Inflammatory macrophage (primary cell): ENCODE results near the gene P2RY12.

Source experiments
- DNase-seq, 2 donors: peaks; one replicate each; pipeline ENCODE4 v3.0.0-alpha.2; 2020 to 2022

Gene P2RY12

DNA sequence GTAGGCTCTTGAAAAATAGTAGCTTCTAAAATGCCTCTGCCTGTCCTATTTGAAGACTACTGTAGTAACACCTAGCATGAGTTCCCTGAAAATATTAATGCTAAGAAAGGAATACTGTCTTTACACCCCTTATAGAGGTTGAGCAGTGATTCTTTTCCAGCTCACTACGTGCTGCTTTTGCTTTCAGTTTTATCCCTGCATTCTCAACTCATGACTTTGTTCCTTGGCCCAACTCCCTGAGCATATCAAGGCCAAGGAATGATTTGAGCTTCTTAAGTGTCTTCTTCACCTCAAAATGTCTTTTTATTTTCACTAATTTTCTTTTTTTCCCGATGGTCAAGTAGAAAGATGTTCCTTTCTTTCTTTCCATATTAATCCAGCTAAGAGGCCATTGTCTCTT lies 38.7 kb downstream of the P2RY12 start:
- peak in 1 of 2 donors; percentile 29 for DNase-seq

GRCh38 chr3:151331696-151332095 lies 52.9 kb downstream of the P2RY12 start:
- peak; percentile 47 to 54 for DNase-seq

GRCh38 chr3:151330899-151331298 lies 53.7 kb downstream of the P2RY12 start:
- peak; percentile 65 to 88 for DNase-seq

DNA sequence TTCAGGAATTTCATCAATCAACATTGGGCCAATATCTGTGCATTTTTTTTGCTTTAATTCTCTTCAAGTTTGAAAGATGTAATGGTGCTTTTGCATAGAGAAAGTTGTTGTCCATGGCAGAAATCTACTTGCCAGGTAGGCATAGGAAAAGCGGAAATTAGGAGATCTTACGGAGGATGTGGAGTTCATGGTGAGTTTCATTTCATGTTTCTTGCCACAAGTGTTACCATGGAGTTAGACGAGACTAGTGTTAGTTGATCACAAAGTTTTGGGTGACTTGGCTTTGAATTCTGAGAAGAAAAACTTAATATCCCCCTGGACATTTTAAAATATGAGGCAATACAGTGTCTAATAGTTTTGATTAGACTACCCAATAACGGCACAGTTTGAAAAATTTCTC lies 54.2 kb downstream of the P2RY12 start:
- DNase-seq, result peak in 1 of 2 donors; percentile 33

DNA sequence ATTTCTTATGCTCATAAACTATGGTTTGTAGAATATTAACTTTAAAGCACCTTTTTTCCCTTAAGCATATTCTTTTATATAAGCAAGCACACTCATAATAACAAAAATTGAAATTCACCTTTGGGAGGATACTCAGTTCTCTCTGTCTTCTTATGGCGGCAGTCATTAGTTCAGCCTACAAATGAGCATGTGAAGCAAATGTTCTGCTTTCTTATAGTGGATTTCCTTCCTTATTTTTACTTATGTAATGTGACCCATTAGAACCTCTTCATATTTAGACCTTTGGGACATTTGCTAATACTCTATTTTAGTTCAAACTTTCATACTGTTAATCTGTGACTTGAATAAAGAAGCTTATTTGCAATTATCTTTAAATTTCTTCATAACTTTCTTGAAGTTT lies 55.2 kb downstream of the P2RY12 start, which contains the start of gene P2RY13:
P2RY13 (minus strand) TSS at position 187 of the 400 bp plus-strand sequence; CDS start at position 166, 21 bp downstream.
- DNase-seq, result peak; percentile 69 to 89

- peak; percentile 57 for DNase-seq
Measured at GRCh38 chr3:151328298-151328995, 56.1 kb downstream of the P2RY12 start.

- DNase-seq, result peak in 1 of 2 donors; percentile 50
Measured at GRCh38 chr3:151327571-151328198, 56.9 kb downstream of the P2RY12 start.

DNA sequence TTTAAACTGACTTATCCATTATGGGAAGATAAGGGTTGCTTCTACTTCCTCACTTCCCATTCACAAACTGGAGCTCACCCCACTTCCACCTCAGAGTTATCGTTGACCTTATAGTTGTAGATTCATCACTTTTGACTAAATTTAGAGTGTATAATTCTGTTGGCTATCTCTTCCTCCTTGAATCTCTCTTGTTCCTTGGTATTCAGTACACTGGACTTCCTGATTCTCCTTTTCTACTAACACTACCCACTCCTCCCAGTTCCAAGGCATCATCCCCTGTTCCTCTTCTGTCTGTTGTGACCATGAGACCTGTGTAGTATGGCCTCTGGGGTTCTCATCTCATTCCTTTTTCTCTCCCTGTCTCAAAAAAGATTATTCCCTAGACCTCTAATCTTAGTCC lies 62.0 kb downstream of the P2RY12 start:
- peak; percentile 54 to 66 for DNase-seq

DNA sequence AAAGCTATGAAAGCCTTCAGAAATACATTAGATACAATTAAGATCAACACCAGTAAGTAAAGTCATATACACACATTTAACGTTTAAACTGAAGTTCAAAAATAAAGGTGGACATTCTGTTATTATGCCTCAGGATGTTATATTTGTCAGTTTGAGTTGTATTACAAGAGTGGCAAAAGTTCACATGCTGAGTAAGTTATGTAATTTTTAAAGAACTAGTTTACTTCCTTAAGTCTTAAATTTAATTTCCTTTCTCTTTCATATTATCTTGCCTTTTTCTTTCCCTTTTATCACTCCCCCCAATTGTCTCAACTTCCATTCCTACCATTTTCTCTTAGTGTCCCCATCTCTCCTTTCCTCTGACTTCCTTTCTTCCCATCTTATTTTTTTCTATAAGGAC lies 63.0 kb downstream of the P2RY12 start:
- peak in 1 of 2 donors; percentile 50 for DNase-seq

DNA sequence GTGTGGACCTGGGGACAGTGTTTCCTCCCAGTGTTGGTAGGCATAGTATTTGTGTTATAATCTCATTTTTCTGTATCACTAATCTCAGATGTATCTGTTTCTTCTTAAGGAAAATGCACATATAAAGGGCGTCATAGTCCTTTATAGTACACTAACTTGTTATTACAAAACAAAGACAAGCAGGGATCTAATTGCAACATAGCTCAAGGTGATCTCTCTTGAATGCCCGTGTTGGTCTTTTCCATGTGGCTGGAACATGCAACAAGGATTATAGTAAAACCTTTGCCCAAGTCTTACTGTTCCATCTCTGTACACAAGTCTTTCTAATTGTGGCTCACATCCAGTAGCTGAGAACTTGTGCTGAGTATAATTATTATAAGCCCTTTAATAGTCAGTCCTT lies 64.4 kb downstream of the P2RY12 start:
- DNase-seq, result no peak

- no peak for DNase-seq
Measured at GRCh38 chr3:151319628-151320027, 64.9 kb downstream of the P2RY12 start.

GRCh38 chr3:151318991-151319390 lies 65.6 kb downstream of the P2RY12 start:
- DNase-seq, result peak; percentile 66 to 89

- DNase-seq, result no peak
Measured at GRCh38 chr3:151318313-151318712, 66.2 kb downstream of the P2RY12 start.

GRCh38 chr3:151316267-151316991 lies 68.1 kb downstream of the P2RY12 start, which contains the start of gene GPR87:
TSS of gene GPR87 (minus strand) at chr3:151316820. CDS start at chr3:151300100, 16,720 bp downstream.
- no peak for DNase-seq

DNA sequence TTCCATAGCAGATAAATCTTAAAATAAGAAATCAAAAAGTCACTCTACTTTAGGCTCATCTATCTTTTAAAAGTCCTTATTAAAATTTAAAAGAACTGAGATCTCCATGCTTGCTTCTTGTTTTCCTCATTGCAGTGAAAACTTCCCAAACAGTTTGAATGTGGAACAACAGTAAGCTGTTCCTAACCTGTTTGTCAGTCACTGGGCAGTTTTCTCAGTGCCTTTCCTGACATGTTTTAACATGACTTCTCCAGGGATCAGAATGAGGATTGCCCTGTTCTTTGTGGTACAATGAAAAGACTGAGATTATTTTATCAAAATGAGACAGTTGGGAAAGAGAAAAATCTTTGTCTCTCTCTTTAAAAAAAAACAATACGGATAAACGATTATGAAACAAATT lies 68.7 kb downstream of the P2RY12 start:
- DNase-seq, result no peak

DNA sequence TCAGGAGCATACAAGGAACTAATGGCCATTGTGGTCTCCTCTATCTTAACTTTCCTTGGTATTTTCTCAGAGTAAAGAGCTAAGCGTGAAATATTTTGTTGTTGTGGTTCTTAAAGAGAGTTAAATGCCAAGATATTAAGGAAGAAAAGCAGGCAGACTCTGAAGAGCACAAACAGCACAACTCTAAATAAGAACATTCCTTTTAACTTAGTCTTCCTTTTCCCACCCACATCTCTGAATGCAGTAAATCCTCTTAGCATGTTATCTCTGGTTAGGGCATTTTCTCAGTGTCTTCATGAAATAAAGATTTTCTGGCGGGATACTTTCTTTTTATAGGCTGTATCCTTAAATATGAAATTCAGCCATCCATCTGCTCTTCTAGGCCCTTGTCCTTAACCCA lies 69.4 kb downstream of the P2RY12 start:
- no peak for DNase-seq

DNA sequence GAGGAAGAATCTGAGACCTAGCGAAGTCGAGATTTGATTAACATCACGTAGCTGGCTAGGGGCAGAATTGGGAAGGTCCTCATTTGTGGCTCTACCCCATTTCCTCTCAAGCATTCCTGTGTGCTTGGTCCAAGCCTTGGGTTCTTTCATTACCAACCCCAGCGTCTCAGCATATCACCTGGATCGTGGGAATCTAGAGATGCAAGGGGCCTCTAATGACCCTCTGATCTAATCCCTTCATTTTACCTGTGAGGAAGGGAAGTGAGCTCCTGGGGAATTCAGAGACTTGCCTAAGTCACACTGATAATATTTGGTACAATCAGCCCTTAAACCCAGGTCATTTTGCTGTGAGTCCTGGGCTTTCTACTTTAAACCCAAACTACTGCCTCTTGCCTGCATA lies 70.0 kb downstream of the P2RY12 start:
- DNase-seq, result no peak

- no peak for DNase-seq
Measured at GRCh38 chr3:151314137-151314536, 70.4 kb downstream of the P2RY12 start.

DNA sequence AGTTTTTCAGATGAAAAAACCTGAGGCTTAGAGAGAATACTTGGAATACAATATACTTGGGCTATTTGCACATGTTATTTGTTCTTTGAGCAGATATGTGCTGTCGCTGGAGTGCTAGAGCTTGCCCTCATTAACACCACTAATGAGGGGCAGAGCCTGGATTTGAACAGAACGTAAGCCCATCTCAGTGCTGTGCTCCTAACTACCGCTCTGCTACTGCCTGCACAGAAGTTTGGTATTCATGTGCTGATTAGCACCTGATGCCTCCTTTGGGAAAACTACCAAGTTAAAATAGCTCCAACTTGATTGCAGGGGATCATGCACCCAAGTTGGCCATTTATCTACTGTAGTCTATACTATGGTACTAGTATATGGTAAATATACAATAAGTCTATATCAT lies 71.6 kb downstream of the P2RY12 start:
- no peak for DNase-seq

DNA sequence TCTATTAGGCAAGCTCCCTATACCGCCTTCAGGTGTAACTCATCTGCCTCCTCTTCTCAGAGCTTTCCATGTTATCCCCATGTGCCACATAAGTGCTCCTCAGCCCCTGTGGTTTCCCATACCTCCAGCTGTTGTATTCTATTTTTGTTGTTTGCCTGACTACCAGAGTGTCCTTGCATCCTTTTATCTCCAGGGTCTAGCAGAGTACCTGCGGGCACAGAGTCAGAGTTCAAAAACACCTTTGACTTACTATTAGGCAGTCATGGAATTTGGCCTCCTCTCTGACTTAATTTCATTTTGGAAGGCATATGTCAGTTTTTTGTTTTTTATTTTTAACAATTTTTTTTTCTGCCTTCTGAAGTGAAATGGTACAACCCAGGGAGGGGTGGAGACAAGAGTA lies 75.0 kb downstream of the P2RY12 start:
- DNase-seq, result no peak

DNA sequence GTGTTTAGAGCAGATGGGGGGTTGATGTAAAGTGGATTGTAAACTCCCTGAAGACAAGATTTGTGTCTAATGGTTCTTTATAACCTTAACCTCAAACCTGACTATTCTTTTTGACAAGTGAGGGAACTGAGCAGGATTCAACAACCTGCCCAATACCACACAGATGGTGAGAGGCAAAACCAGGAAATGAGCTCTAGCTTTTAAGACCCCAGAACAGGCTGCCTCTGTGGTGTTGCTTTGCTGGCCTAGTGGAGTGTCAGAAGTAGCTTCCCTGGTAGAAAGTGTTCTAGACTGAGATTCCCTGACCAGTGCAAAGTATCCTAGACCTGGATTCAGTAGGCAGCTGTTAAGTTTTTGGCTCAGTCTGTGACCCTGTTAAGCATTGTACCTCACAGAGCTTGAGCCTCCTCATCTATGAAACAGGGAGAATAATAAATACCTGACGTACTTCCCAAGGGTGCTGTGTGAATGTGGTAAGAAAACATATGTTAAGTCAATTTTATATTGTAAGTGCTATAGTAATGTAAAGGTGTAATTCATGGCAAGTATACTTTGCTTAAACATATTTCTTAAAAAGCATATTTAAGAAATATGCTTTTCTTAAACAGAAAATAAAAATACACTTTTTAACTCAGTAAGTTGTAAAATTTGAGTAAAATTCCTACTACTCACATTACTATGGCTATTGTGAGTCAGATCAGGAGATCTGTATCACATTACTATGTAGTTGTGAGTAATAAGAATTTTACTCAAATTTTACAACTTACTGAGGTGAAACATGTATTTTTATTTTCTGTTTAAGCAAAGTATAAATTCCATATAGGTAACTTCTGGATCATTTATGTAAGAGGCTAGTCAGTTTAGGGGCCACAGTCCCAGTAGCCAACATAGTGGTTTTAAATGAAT lies 76.7 kb downstream of the P2RY12 start:
- no peak for DNase-seq

DNA sequence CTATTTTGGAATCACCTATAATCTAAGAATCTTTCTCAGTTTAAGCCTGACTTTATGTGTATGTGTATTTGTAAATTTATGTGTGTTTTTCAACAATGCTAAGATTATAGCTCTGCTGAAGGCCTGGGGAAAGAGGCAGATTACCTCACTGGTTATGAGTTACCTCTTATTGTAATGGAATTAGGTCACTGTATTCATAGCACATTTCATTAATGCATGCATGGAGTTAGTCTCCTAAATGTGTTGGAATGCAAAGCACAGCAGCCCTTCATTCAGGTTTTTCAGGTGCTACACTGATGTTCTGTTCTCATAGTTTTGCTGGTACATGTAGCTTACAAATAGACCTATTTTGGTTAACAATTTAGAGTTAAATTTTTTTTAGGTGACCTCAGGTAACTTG lies 77.4 kb downstream of the P2RY12 start:
- no peak for DNase-seq
